SK-N-SH (cell line): ENCODE measurements around the gene FRRS1L. TPM values are rescaled to one million over a fixed set of nuclear protein-coding genes. Genes with fewer than 3 reads are reported as not detected.

Source experiments
- CTCF ChIA-PET: fragments of 300-600, 350-600 bp; formaldehyde crosslinking; extraction: SDS; loops from one replicate; lab custom pipeline; 2021; lab: Yijun Ruan, JAX
- POLR2A ChIA-PET: fragments of 350-600 bp; sonication (Branson Sonifier 250); formaldehyde crosslinking; extraction: SDS; loops from one replicate; lab custom pipeline; 2020; ENCODE audit warnings: antibody characterized with exemption, inconsistent platforms; lab: Yijun Ruan, JAX
- DNase-seq: peaks from one replicate; pipeline ENCODE4 v3.0.0; 2012
- H2AFZ ChIP-seq: fragments of 200-600 bp; sonication (generic); 2 replicates; pipeline ENCODE4 v1.8.1; 2016; ENCODE audit warnings: antibody characterized with exemption, mild to moderate bottlenecking, low read depth
- H3F3A ChIP-seq: fragments of 200-600 bp; sonication (generic); replicated peaks from 2 replicates; pipeline ENCODE3; 2016; ENCODE audit warnings: antibody characterized with exemption, mild to moderate bottlenecking; ENCODE audit not compliant: insufficient read depth
- H3K27ac ChIP-seq, 2 experiments: fragments of 200-500 bp in 1 of 2; fragments of 200-600 bp in 1 of 2; sonication (Bioruptor generic) in 1 of 2; sonication (generic), shearing (Covaris generic) in 1 of 2; 2 replicates each; pipeline versions ENCODE4 v1.5.1 to v1.6.1; 2014 to 2016; ENCODE audit warnings: low read depth in 2 of 2, inconsistent platforms in 1 of 2, low read length in 1 of 2, mild to moderate bottlenecking in 1 of 2, mixed read lengths in 1 of 2
- H3K27me3 ChIP-seq: fragments of 200-600 bp; sonication (generic), shearing (Covaris generic); 2 replicates; pipeline ENCODE4 v1.6.1; 2016; ENCODE audit warnings: mixed run types; ENCODE audit not compliant: insufficient read depth
- H3K36me3 ChIP-seq, 2 experiments: fragments of 200-500 bp in 1 of 2; fragments of 200-600 bp in 1 of 2; sonication (Bioruptor generic) in 1 of 2; sonication (generic) in 1 of 2; replicated peaks in 1 of 2; 2 replicates each; pipeline versions ENCODE3 to v1.5.1; 2014 to 2016; ENCODE audit warnings: low read length in 1 of 2, mild to moderate bottlenecking in 1 of 2; ENCODE audit not compliant: insufficient read depth in 2 of 2, control insufficient read depth in 1 of 2
- H3K4me1 ChIP-seq, 2 experiments: fragments of 200-500 bp in 1 of 2; fragments of 200-600 bp in 1 of 2; sonication (Bioruptor generic) in 1 of 2; sonication (generic), shearing (Covaris generic) in 1 of 2; 2 replicates each; pipeline versions ENCODE4 v1.5.1 to v1.6.1; 2014 to 2016; ENCODE audit warnings: low read depth in 1 of 2, low read length in 1 of 2, mixed run types in 1 of 2; ENCODE audit not compliant: insufficient read depth in 2 of 2, control insufficient read depth in 1 of 2
- H3K4me2 ChIP-seq: fragments of 200-600 bp; sonication (generic), shearing (Covaris generic); 2 replicates; pipeline ENCODE4 v1.6.1; 2017; ENCODE audit warnings: mixed run types
- H3K4me3 ChIP-seq, 2 experiments: fragments of 200-500 bp in 1 of 2; fragments of 200-600 bp in 1 of 2; sonication (Bioruptor generic) in 1 of 2; sonication (generic), shearing (Covaris generic) in 1 of 2; 2 replicates each; pipeline versions ENCODE4 v1.5.1 to v1.8.1; 2014 to 2016; ENCODE audit warnings: low read depth in 2 of 2, inconsistent platforms in 1 of 2, low read length in 1 of 2, mild to moderate bottlenecking in 1 of 2, mixed read lengths in 1 of 2, moderate library complexity in 1 of 2
- H3K79me2 ChIP-seq: fragments of 200-600 bp; sonication (generic); 2 replicates; pipeline ENCODE4 v1.8.1; 2017; ENCODE audit warnings: mild to moderate bottlenecking; ENCODE audit not compliant: insufficient read depth
- H3K9ac ChIP-seq: fragments of 200-600 bp; sonication (generic); 2 replicates; pipeline ENCODE4 v1.6.1; 2017; ENCODE audit warnings: mixed run types
- H3K9me2 ChIP-seq: fragments of 200-600 bp; sonication (generic); 2 replicates; pipeline ENCODE4 v1.6.1; 2017; ENCODE audit warnings: mixed run types
- H3K9me3 ChIP-seq: fragments of 200-600 bp; sonication (generic); 2 replicates; pipeline ENCODE4 v1.6.1; 2017; ENCODE audit warnings: mixed run types, mild to moderate bottlenecking, moderate library complexity
- H4K20me1 ChIP-seq: fragments of 200-600 bp; sonication (generic); 2 replicates; pipeline ENCODE4 v1.6.1; 2017; ENCODE audit warnings: mild to moderate bottlenecking, mixed run types; ENCODE audit not compliant: insufficient read depth
- CTCF ChIP-seq: fragments of 200-600 bp; sonication (generic); IDR thresholded peaks from 2 replicates; pipeline ENCODE4 v1.6.1; 2017; ENCODE audit warnings: antibody characterized with exemption, mild to moderate bottlenecking, moderate library complexity
- ELF1 ChIP-seq: IDR thresholded peaks from 2 replicates; pipeline ENCODE4 v1.4.0; 2012
- EZH2phosphoT487 ChIP-seq: fragments of 200-600 bp; sonication (generic); IDR thresholded peaks from 2 replicates; pipeline ENCODE4 v1.6.1; 2017; ENCODE audit warnings: low read depth, mixed run types, mild to moderate bottlenecking, antibody characterized with exemption, moderate library complexity, borderline replicate concordance
- FOSL2 ChIP-seq: IDR thresholded peaks from 2 replicates; pipeline ENCODE4 v1.4.0; 2012; ENCODE audit warnings: low read depth, mild to moderate bottlenecking, moderate library complexity, borderline replicate concordance
- IRF3 ChIP-seq: fragments of 150-350 bp; IDR thresholded peaks from 2 replicates; pipeline ENCODE4 v1.6.1; 2016; ENCODE audit warnings: mild to moderate bottlenecking, low read depth, low read length
- JUND ChIP-seq: IDR thresholded peaks from 2 replicates; pipeline ENCODE4 v1.4.0; 2012
- MXI1 ChIP-seq: IDR thresholded peaks from 2 replicates; pipeline ENCODE4 v1.6.1; 2012; ENCODE audit warnings: mild to moderate bottlenecking, low read depth, low read length, improper control_type of control experiment
- NRF1 ChIP-seq: IDR thresholded peaks from 2 replicates; pipeline ENCODE4 v1.6.1; 2012; ENCODE audit warnings: low read depth, mild to moderate bottlenecking, low read length
- PBX3 ChIP-seq: IDR thresholded peaks from 2 replicates; pipeline ENCODE4; 2012
- REST ChIP-seq: IDR thresholded peaks from 2 replicates; pipeline ENCODE4 v1.6.1; 2012; ENCODE audit warnings: mild to moderate bottlenecking, low read depth, low read length, moderate library complexity
- TEAD4 ChIP-seq: IDR thresholded peaks from 2 replicates; pipeline ENCODE4 v1.4.0; 2012; ENCODE audit warnings: mild to moderate bottlenecking, borderline replicate concordance; ENCODE audit not compliant: insufficient read depth
- YY1 ChIP-seq: IDR thresholded peaks from 2 replicates; pipeline ENCODE4 v1.4.0; 2012; ENCODE audit warnings: low read depth, mild to moderate bottlenecking
- ZBTB33 ChIP-seq: IDR thresholded peaks from 2 replicates; pipeline ENCODE4 v1.4.0; 2012; ENCODE audit warnings: low read depth, borderline replicate concordance
- WGBS: methylation state at CpG from one replicate; pipeline ENCODE4 v1.1.6; 2017; ENCODE audit warnings: low lambda C conversion rate; 5-methylcytosine and 5-hydroxymethylcytosine counted together
- polyA plus RNA-seq, 3 experiments: library from polyadenylated mRNA; depleted of rRNA; stranded (reverse); fragments of >200 nt; gene quantifications; 2 replicates each; pipeline ENCODE4 v1.2.3, GENCODE V29; 2012

FRRS1L gene
- polyA plus RNA-seq, 1 of the 3 experiments (the other 2 are of a cell fraction) = 3.7 TPM

- Histone ChIP-seq H3K4me2 (peak overlapping the region; percentile 64; the same call in 1 of the 2 replicates), H3K4me1 (peaks cover 11 to 33% of the 10 kb centered on the region in 2 experiments), H3K9ac (no peak overlapping the region), H3K4me3 (no peak overlapping the region), H3K27ac (peak overlapping the region; percentile 50 to 59; a peak in 3 of 4 replicates), H3K9me2 (no peaks in the 10 kb centered on the region), H4K20me1 (peaks cover 45% of the 10 kb centered on the region), H3K36me3 (peaks cover 9 to 35% of the 10 kb centered on the region in 2 experiments), H3K27me3 (no peaks in the 10 kb centered on the region), H3K9me3 (no peaks in the 10 kb centered on the region), H3K79me2 (peaks cover 95% of the 10 kb centered on the region), H3F3A (peaks cover 32% of the 10 kb centered on the region), H2AFZ (no peak overlapping the region)
- WGBS = 84% methylated on average over 3 of the region's 3 CpGs
- POLR2A ChIA-PET = no interaction called here
- TF ChIP-seq NRF1 = no peak
- no peak for TF ChIP-seq IRF3
- no peak for TF ChIP-seq ELF1
- TF ChIP-seq CTCF = no peak
- TF ChIP-seq REST = no peak
- TF ChIP-seq JUND = no peak
- TF ChIP-seq ZBTB33 = no peak
- TF ChIP-seq EZH2phosphoT487 = no peak
- TF ChIP-seq PBX3 = no peak
- TF ChIP-seq YY1 = no peak
- TF ChIP-seq FOSL2 = no peak
- TF ChIP-seq MXI1 = no peak
- no peak for TF ChIP-seq TEAD4
- TF ChIP-seq, all 33 proteins: peak for 0
- CTCF ChIA-PET = no interaction called here
- DNase-seq = no peak
Measured at GRCh38 chr9:109101202-109101595, 65.8 kb downstream of the FRRS1L start.
